K562 (cell line): ENCODE measurements around the gene TSPAN11. TPM values are rescaled to one million over a fixed set of nuclear protein-coding genes. Genes with fewer than 3 reads are reported as not detected.

Experiments
- ATAC-seq: fragments of 200-7000 bp; cut with Tn5 transposase; 3 replicates; pipeline ENCODE4 v1.9.1; 2020; ENCODE audit warnings: moderate library complexity
- BruUV-seq: library from RNA; stranded (reverse); fragments of 400-500 nt; replicated peaks from 2 replicates; lab custom pipeline; 2021; lab: Mats Ljungman, UMichigan
- CTCF ChIA-PET: fragments of 300-600 bp; formaldehyde crosslinking; extraction: SDS; loops from one replicate; lab custom pipeline; 2021; ENCODE audit warnings: low intra/inter-chr PET ratio; lab: Yijun Ruan, JAX
- POLR2A ChIA-PET: fragments of 300-600, 350-650 bp; sonication (Branson Sonifier 250); formaldehyde crosslinking; extraction: SDS; loops from one replicate; lab custom pipeline; 2021; ENCODE audit warnings: antibody characterized with exemption, inconsistent platforms; lab: Yijun Ruan, JAX
- DNase-seq, 4 experiments: peaks; one replicate each; pipeline versions ENCODE4 v3.0.0 to v3.0.0-alpha.2; 2011 to 2018; ENCODE audit warnings: low spot score in 3 of 4, mixed read lengths in 3 of 4; ENCODE audit errors: extremely low read depth in 1 of 4
- FAIRE-seq: peaks from 2 replicates; lab custom pipeline; 2011; peaks lifted over from hg19 to GRCh38; lab: Jason Lieb, UNC
- H2AFZ ChIP-seq: 2 replicates; pipeline ENCODE4 v1.6.0; 2011; ENCODE audit warnings: low read depth, low read length, control low read depth, inconsistent platforms
- H3K27ac ChIP-seq: fragments of 200-600 bp; 3 replicates; pipeline ENCODE4 v1.8.0; 2011; ENCODE audit warnings: low read depth, mild to moderate bottlenecking, control low read depth, inconsistent platforms, low read length, moderate library complexity, mixed read lengths; ENCODE audit errors: extremely low read depth
- H3K27me3 ChIP-seq, 2 experiments: fragments of 300-600 bp in 1 of 2; 2 replicates in 1 of 2; 3 replicates in 1 of 2; pipeline versions ENCODE4 v1.6.0 to v1.8.0; 2011; ENCODE audit warnings: inconsistent platforms in 2 of 2, low read length in 2 of 2, mild to moderate bottlenecking in 1 of 2, mixed read lengths in 1 of 2, moderate library complexity in 1 of 2; ENCODE audit not compliant: control insufficient read depth in 2 of 2, insufficient read depth in 2 of 2
- H3K36me3 ChIP-seq: fragments of 300-600 bp; 3 replicates; pipeline ENCODE4 v1.8.0; 2011; ENCODE audit warnings: mild to moderate bottlenecking, low read length, inconsistent platforms; ENCODE audit not compliant: control insufficient read depth, insufficient read depth
- H3K4me1 ChIP-seq, 2 experiments: fragments of 200-600 bp in 1 of 2; replicated peaks in 1 of 2; 2 replicates in 1 of 2; 3 replicates in 1 of 2; pipeline versions ENCODE4 v1.5.1 to v1.8.0; 2011; ENCODE audit warnings: inconsistent platforms in 2 of 2, low read length in 2 of 2, mild to moderate bottlenecking in 1 of 2, mixed read lengths in 1 of 2, moderate library complexity in 1 of 2; ENCODE audit not compliant: control insufficient read depth in 2 of 2, insufficient read depth in 2 of 2
- H3K4me2 ChIP-seq: 2 replicates; pipeline ENCODE4 v1.6.1; 2011; ENCODE audit warnings: low read length, control low read depth, inconsistent platforms, mixed read lengths; ENCODE audit not compliant: insufficient read depth
- H3K4me3 ChIP-seq: fragments of 200-600 bp; sonication (generic), shearing (Covaris generic); 2 replicates; pipeline ENCODE4 v1.5.1; 2016; ENCODE audit warnings: control low read depth, inconsistent platforms
- H3K79me2 ChIP-seq: fragments of 200-600 bp; 3 replicates; pipeline ENCODE4 v1.8.0; 2011; ENCODE audit warnings: low read length, inconsistent platforms; ENCODE audit not compliant: control insufficient read depth, insufficient read depth
- H3K9ac ChIP-seq, 2 experiments: 2 replicates each; pipeline versions ENCODE4 v1.6.0 to v1.6.1; 2011; ENCODE audit warnings: low read depth in 2 of 2, low read length in 2 of 2, control low read depth in 1 of 2, inconsistent platforms in 1 of 2, mild to moderate bottlenecking in 1 of 2, mixed read lengths in 1 of 2; ENCODE audit not compliant: insufficient read depth in 1 of 2
- H3K9me1 ChIP-seq: one replicate; pipeline ENCODE4 v1.6.0; 2011; ENCODE audit warnings: inconsistent platforms, mild to moderate bottlenecking, low read length, moderate library complexity; ENCODE audit not compliant: control insufficient read depth, insufficient read depth
- H3K9me3 ChIP-seq: replicated peaks from 2 replicates; pipeline ENCODE4 v1.5.1; 2011; ENCODE audit warnings: low read depth, low read length, inconsistent platforms; ENCODE audit not compliant: control insufficient read depth, insufficient read depth
- H4K20me1 ChIP-seq: replicated peaks from 2 replicates; pipeline ENCODE4 v1.6.1; 2011; ENCODE audit warnings: low read length, inconsistent platforms, mixed read lengths; ENCODE audit not compliant: control insufficient read depth, insufficient read depth
- ARID2 ChIP-seq: fragments of 450-650 bp; IDR thresholded peaks from 2 replicates; pipeline ENCODE4 v1.6.1; 2017; ENCODE audit warnings: antibody characterized with exemption, mild to moderate bottlenecking
- ELF2 ChIP-seq: fragments of 250-450 bp; sonication (Bioruptor Pico); IDR thresholded peaks from 2 replicates; pipeline ENCODE4 v1.5.0; 2021; ENCODE audit warnings: mild to moderate bottlenecking
- FOXA3 ChIP-seq, 2 experiments: fragments of 450-650 bp in 1 of 2; sonication (generic) in 1 of 2; formaldehyde crosslinking; IDR thresholded peaks in 1 of 2; conservative IDR thresholded peaks in 1 of 2; 2 replicates each; pipeline versions ENCODE4 v1.4.0 to v1.8.0; 2020 to 2022; ENCODE audit warnings: mild to moderate bottlenecking in 2 of 2, missing genetic modification reagents in 1 of 2
- NCOA6 ChIP-seq: fragments of 450-650 bp; IDR thresholded peaks from 2 replicates; pipeline ENCODE4 v1.6.1; 2017; ENCODE audit warnings: mild to moderate bottlenecking
- NR2C2 ChIP-seq, 2 experiments: fragments of 200-800 bp in 1 of 2; sonication (Bioruptor generic) in 1 of 2; sonication (generic) in 1 of 2; formaldehyde crosslinking in 1 of 2; IDR thresholded peaks; 2 replicates each; pipeline versions ENCODE4 v1.6.1 to v1.8.0; 2016 to 2022; ENCODE audit warnings: mild to moderate bottlenecking in 1 of 2, missing compliant biosample characterization in 1 of 2, missing genetic modification characterization in 1 of 2, missing genetic modification reagents in 1 of 2
- NR4A1 ChIP-seq, 2 experiments: fragments of 250-450 bp in 1 of 2; fragments of 450-650 bp in 1 of 2; sonication (Bioruptor Pico) in 1 of 2; IDR thresholded peaks; 2 replicates each; pipeline versions ENCODE4 v1.4.0 to v1.6.1; 2016 to 2020; ENCODE audit warnings: mild to moderate bottlenecking in 2 of 2, missing compliant biosample characterization in 1 of 2, missing genetic modification characterization in 1 of 2, moderate library complexity in 1 of 2
- SRF ChIP-seq, 2 experiments: fragments of 250-450, 450-650 bp in 1 of 2; sonication (Bioruptor Pico) in 1 of 2; sonication (generic) in 1 of 2; formaldehyde crosslinking; IDR thresholded peaks; 2 replicates each; pipeline versions ENCODE4 v1.5.0 to v1.5.1; 2020 to 2022; ENCODE audit warnings: mild to moderate bottlenecking in 1 of 2, missing genetic modification reagents in 1 of 2
- ZFP1 ChIP-seq: fragments of 450-650 bp; formaldehyde crosslinking; IDR thresholded peaks from 2 replicates; pipeline ENCODE4 v1.4.0; 2020; ENCODE audit warnings: mild to moderate bottlenecking, mixed read lengths
- ZNF133 ChIP-seq: fragments of 250-450 bp; sonication (Bioruptor Pico); IDR thresholded peaks from 2 replicates; pipeline ENCODE4 v1.4.0; 2020; ENCODE audit warnings: mild to moderate bottlenecking
- ZNF699 ChIP-seq: fragments of 250-450 bp; sonication (Bioruptor Pico); IDR thresholded peaks from 2 replicates; pipeline ENCODE4 v1.8.0; 2021; ENCODE audit warnings: mild to moderate bottlenecking, moderate library complexity; ENCODE audit not compliant: insufficient replicate concordance
- WGBS: fragments of 100-300 bp; shearing (Covaris generic); methylation state at CpG from one replicate; pipeline ENCODE4 v1.1.6; 2016; ENCODE audit warnings: low coverage, mixed read lengths; ENCODE audit not compliant: insufficient coverage; ENCODE audit errors: missing lambda C conversion rate; 5-methylcytosine and 5-hydroxymethylcytosine counted together
- in situ Hi-C: fragments of 300-500 bp; cut with MboI; formaldehyde crosslinking; loops from 4 replicates; pipeline ENCODE4 v1.15.0; 2018; ENCODE audit warnings: inconsistent platforms, mixed read lengths
- intact Hi-C: fragments of 100-400 bp; cut with micrococcal nuclease; formaldehyde crosslinking; loops from 2 replicates; pipeline ENCODE4 v1.14.2; 2022
- polyA plus RNA-seq, 8 experiments: library from polyadenylated mRNA; depleted of rRNA in 4 of 8; stranded (reverse) in 5 of 8; unstranded in 3 of 8; fragments of >200 nt; fragmentation: Nextera tagmentation in 2 of 8; fragmentation: Illumina TruSeq in 1 of 8; extraction: Ambion mirVana in 2 of 8; extraction: Trizol in 1 of 8; gene quantifications; 2 replicates each; pipeline versions ENCODE4 v1.2.1 to v1.2.3, GENCODE V29; 2011 to 2014; ENCODE audit warnings: inconsistent platforms in 1 of 8, missing spikeins in 1 of 8
- total RNA-seq, 7 experiments: library from RNA; depleted of rRNA in 6 of 7; stranded (reverse); fragments of >200 nt in 6 of 7; fragmentation: Illumina TruSeq in 2 of 7; extraction: Trizol in 2 of 7; gene quantifications; 2 replicates each; pipeline versions ENCODE4 v1.2.1 to v1.2.3, GENCODE V29; 2011 to 2021; ENCODE audit warnings: low replicate concordance in 1 of 7
- TF ChIP-seq, protein P1 (sequence below): fragments of 450-650 bp; IDR thresholded peaks from 2 replicates; pipeline ENCODE4 v1.6.1; 2016; ENCODE audit warnings: low read depth
- TF ChIP-seq, protein P2 (sequence below): sonication (generic); formaldehyde crosslinking; IDR thresholded peaks from 2 replicates; pipeline ENCODE4 v1.8.1; 2022; ENCODE audit warnings: missing genetic modification reagents

The TSPAN11 gene
- total and polyA plus RNA-seq, 9 of the 15 experiments (the other 6 are each of a cell fraction or from before 2014, with no cell fraction given) = not detected

DNA sequence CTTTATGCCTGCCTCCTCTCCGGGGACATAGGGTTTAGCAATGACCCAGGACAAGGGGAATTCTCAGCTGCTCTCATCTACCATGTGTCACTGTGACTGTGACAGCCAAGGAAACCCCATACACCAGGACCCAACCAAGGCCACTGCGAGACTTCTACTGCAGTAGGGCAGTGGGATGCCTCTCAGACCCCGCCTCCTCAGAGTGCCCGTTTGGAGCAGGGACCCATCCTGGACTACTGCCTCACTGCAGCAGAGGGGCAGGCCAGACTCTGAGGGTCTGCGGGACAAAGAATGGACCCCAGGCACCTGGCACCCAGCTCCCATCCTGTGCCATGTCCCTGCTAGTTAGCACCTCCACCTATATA, 75.8 kb downstream of the TSPAN11 start (continued):
- TF ChIP-seq, protein P1, sequence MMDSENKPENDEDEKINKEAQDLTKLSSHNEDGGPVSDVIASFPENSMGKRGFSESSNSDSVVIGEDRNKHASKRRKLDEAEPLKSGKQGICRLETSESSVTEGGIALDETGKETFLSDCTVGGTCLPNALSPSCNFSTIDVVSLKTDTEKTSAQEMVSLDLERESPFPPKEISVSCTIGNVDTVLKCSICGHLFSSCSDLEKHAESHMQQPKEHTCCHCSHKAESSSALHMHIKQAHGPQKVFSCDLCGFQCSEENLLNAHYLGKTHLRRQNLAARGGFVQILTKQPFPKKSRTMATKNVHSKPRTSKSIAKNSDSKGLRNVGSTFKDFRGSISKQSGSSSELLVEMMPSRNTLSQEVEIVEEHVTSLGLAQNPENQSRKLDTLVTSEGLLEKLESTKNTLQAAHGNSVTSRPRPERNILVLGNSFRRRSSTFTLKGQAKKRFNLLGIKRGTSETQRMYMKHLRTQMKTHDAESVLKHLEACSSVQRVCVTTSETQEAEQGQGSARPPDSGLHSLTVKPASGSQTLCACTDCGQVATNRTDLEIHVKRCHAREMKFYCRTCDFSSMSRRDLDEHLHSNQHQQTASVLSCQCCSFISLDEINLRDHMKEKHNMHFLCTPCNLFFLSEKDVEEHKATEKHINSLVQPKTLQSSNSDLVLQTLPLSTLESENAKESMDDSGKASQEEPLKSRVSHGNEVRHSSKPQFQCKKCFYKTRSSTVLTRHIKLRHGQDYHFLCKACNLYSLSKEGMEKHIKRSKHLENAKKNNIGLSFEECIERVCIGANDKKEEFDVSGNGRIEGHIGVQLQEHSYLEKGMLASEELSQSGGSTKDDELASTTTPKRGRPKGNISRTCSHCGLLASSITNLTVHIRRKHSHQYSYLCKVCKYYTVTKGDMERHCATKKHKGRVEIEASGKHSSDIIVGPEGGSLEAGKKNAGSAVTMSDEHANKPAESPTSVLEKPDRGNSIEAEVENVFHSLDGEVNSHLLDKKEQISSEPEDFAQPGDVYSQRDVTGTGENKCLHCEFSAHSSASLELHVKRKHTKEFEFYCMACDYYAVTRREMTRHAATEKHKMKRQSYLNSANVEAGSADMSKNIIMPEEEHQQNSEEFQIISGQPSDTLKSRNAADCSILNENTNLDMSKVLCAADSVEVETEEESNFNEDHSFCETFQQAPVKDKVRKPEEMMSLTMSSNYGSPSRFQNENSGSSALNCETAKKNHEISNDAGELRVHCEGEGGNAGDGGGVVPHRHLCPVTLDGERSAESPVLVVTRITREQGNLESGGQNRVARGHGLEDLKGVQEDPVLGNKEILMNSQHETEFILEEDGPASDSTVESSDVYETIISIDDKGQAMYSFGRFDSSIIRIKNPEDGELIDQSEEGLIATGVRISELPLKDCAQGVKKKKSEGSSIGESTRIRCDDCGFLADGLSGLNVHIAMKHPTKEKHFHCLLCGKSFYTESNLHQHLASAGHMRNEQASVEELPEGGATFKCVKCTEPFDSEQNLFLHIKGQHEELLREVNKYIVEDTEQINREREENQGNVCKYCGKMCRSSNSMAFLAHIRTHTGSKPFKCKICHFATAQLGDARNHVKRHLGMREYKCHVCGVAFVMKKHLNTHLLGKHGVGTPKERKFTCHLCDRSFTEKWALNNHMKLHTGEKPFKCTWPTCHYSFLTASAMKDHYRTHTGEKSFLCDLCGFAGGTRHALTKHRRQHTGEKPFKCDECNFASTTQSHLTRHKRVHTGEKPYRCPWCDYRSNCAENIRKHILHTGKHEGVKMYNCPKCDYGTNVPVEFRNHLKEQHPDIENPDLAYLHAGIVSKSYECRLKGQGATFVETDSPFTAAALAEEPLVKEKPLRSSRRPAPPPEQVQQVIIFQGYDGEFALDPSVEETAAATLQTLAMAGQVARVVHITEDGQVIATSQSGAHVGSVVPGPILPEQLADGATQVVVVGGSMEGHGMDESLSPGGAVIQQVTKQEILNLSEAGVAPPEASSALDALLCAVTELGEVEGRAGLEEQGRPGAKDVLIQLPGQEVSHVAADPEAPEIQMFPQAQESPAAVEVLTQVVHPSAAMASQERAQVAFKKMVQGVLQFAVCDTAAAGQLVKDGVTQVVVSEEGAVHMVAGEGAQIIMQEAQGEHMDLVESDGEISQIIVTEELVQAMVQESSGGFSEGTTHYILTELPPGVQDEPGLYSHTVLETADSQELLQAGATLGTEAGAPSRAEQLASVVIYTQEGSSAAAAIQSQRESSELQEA = no peak

DNA sequence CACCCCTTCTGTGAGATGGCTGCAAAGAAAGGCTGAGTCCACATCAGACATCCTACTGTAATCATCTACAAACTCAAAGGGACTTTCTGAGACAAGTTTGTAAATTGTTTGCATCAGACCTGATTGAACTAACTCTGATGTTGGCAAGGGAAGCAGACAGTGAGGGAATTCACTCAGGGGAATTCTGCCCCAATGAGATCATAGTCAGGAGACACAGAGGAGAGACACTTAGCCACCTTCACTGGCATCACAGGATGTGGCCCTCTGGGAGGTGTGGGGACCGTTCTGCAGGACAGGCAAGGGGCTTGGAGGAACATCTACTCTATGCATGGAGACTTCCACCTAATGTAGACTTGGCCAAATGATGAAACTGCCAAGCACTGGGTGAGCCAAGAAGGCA, 76.5 kb downstream of the TSPAN11 start:
- Histone ChIP-seq H3K36me3 (no peaks in the 10 kb centered on the region), H3K9me3 (no peaks in the 10 kb centered on the region), H3K27me3 (peaks cover 3 to 46% of the 10 kb centered on the region in 2 experiments; a peak in 3 of 5 replicates), H3K9ac (no peak overlapping the region), H3K4me3 (no peak overlapping the region), H4K20me1 (peaks cover 3% of the 10 kb centered on the region; the same call in 1 of the 2 replicates), H3K27ac (no peak overlapping the region), H2AFZ (no peak overlapping the region), H3K4me2 (no peak overlapping the region), H3K9me1 (no peaks in the 10 kb centered on the region), H3K79me2 (no peaks in the 10 kb centered on the region), H3K4me1 (no peaks in the 10 kb centered on the region)
- in situ Hi-C loops (no loop called here), intact Hi-C loops (no loop called here)
- FAIRE-seq = no peak
- POLR2A ChIA-PET = no interaction called here
- 0% methylated on average over 1 of the region's 1 CpG for WGBS
- CTCF ChIA-PET = no interaction called here
- DNase-seq = no peak
- ATAC-seq = no peak
- no TSS peak for BruUV-seq
- TF ChIP-seq, protein P2, sequence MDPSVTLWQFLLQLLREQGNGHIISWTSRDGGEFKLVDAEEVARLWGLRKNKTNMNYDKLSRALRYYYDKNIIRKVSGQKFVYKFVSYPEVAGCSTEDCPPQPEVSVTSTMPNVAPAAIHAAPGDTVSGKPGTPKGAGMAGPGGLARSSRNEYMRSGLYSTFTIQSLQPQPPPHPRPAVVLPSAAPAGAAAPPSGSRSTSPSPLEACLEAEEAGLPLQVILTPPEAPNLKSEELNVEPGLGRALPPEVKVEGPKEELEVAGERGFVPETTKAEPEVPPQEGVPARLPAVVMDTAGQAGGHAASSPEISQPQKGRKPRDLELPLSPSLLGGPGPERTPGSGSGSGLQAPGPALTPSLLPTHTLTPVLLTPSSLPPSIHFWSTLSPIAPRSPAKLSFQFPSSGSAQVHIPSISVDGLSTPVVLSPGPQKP (CRISPR knock-in tag) = no peak
- no peak for TF ChIP-seq ARID2
- no peak for TF ChIP-seq SRF (CRISPR knock-in tag; IDR thresholded peaks at IDR 0.05)
- TF ChIP-seq ELF2 (CRISPR knock-in tag) = no peak
- no peak for TF ChIP-seq NCOA6
- TF ChIP-seq ZNF133 (CRISPR knock-in tag) = no peak
- TF ChIP-seq ZFP1 (CRISPR knock-in tag) = no peak
- TF ChIP-seq FOXA3 (CRISPR knock-in tag; conservative IDR thresholded peaks at IDR 0.05 in 1 of 2, IDR thresholded peaks at IDR 0.05 in 1 of 2) = no peak
- no peak for TF ChIP-seq NR4A1 (CRISPR knock-in tag; IDR thresholded peaks at IDR 0.05)
- TF ChIP-seq NR4A1 (tag; IDR thresholded peaks at IDR 0.05) = no peak
- TF ChIP-seq ZNF699 (CRISPR knock-in tag) = no peak
- no peak for TF ChIP-seq NR2C2 (CRISPR knock-in tag; IDR thresholded peaks at IDR 0.05)
- no peak for TF ChIP-seq NR2C2 (tag; IDR thresholded peaks at IDR 0.05)
